Adipose tissue (tissue), 3 donors: ENCODE results near the gene RGS6. TPM values are rescaled to one million over a fixed set of nuclear protein-coding genes. Genes with fewer than 3 reads are reported as not detected.

ENCODE experiments used
- H3K27ac ChIP-seq: one replicate; pipeline ENCODE4 v1.5.1; 2013; ENCODE audit warnings: low read depth, low read length
- WGBS, 3 donors: extraction: QIAGEN DNeasy Blood & Tissue Kit; methylation state at CpG; one replicate each; pipeline ENCODE4 v1.1.7; 2013; 5-methylcytosine and 5-hydroxymethylcytosine counted together
- polyA plus RNA-seq, 3 donors: library from polyadenylated mRNA; stranded (reverse); fragments of 200-250 nt; gene quantifications; one replicate each; pipeline ENCODE4 v1.2.3, GENCODE V29; 2013
- donor health status: healthy with polysubstance abuse.
- donor health status: Bipolar disorder and iron deficiency.
- donor health status: healthy.

The RGS6 gene
- polyA plus RNA-seq, 3 donors = 0.79 to 1.9 (median 1.6) TPM

DNA sequence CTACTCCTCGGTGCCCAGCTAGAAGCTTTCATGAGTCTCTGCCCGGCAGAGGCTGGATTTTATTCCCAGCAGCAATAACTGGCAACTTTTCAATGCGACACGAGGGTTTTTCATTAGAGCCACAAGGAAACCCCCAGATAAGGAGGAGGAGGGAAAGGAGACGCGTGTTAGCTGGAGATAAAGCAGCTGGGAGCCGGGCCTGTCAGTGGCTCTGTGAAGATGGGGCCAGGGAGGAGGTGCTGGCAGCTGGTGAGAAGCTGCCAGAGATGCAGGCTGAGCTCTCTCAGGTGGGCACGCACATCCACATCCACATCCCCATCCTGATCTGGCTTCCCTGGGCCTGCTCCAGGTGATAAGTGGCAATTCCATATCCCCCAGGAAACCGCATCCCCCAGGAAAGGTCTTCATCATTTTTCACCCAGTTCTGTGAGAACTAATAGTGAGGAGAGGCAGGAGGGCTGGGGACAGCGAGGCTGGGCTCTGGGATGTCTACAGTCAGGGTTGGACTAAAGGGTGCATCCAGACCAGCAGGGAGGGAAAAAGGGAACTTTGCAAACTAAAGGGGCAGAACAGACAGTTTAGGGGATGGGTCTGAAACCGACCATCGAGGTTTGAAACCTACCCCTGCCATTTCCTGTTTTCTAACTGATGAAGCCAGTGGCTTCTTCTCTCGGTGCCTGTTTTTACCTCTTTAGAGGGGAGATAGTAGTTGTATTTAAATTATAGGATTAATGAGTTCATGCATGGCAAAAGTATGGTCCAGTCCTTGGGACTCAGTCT, 548.4 kb downstream of the RGS6 start:
- 43 to 60% (median 58%) methylated on average over 13 of the region's 13 CpGs for whole genome bisulfite sequencing, 3 donors
- H3K27ac ChIP-seq = no peak overlapping the region

DNA sequence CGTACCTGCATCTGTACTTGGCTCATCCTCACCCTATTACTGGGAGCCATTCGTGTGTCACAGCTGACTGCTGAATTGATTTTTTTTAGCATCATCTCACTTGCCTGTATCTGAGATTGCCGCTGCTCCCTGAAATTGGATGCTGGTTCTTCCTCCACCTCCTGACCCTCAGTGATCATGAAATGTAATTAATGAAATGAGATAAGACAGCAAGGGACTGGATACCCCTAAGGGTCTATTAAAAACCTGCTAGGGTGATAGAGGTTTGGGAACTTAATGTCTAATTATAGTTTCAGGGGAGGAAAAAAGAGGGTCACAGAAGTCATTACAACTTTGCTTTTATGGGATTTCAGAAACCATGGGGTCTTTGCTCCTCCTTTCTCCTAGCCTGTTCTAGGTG, 551.1 kb downstream of the RGS6 start:
- H3K27ac ChIP-seq = no peak overlapping the region
- WGBS, 3 donors = 75 to 91% (median 90%) methylated on average over 3 of the region's 3 CpGs

DNA sequence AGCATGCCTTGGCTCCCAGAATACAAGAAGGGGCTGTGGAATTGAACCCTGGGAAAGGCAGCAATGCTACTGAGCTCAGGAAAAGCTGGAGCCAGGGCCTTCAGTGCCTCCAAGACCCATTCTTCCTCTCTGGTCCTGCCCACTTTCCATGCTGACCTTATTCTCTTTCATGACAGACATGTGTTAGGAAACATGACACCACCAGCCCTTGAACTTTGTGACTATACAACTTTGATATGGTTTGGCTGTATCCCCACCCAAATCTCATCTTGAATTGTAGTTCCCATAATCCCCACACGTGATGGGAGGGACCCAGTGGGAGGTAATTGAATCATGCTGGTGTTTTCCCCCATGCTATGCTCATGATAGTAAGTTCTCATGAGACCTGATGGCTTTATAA, 553.5 kb downstream of the RGS6 start:
- no peak overlapping the region for H3K27ac ChIP-seq
- 57 to 73% (median 61%) methylated on average over 1 of the region's 1 CpG for WGBS, 3 donors

DNA sequence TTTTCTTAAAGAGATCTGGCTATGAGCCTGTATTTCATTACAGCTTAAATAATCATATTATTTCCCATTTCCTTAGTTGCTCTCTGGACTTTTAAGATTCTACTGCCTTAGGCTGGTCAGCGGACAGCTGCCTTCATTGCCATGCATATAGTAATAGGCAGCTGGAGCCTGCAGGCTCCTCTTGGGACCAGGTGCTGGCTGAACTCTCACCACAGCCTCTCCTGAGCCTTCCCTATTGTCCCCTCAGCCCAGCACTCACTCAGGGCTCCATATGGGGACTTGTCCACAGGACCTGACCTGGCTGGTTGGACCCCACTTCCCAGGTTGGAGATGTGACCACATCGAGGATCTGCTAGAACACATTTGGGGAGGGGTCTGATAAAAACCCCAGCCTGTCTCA, 556.3 kb downstream of the RGS6 start:
- 84 to 90% (median 88%) methylated on average over 2 of the region's 2 CpGs for WGBS, 3 donors
- no peak overlapping the region for H3K27ac ChIP-seq

DNA sequence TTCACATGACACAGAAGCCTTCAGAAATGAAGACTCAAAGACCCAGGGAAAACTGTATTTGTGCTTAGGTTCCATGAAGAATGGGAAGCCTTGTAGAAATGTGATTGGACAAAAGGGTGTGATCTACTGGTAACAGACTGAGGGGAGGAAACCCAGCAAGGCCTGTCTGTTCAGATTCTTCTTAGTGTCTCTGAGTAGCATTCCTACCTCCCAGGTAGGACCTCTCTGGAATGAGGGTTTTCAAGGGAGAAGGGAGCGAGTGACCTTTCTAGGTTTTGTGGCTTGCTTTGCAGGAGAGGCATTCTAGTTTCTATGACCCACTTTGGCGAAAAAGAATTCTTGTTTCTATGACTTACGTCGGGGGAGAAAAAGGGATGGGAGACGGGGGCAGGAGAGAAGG, 560.0 kb downstream of the RGS6 start:
- 93 to 95% (median 95%) methylated on average over 5 of the region's 5 CpGs for WGBS, 3 donors
- H3K27ac ChIP-seq = no peak overlapping the region

DNA sequence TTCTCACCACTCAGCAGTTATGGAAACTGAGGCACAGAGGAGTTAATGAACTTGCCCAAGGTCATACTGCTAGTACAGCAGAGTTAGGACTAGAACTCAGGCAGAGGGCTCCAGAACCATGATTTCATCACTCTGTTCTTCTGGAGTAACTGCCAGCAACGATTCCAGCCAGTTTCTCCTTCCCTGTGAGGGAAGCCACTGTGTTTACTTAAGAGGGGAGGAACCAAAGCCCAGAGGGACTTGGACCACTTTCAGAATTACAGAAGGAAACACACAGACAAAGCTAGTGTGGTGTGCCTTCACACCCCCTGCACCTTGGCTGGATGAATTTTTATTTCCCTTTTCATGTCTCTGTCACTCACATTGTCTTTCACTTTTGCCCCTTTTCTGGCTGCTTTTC, 563.4 kb downstream of the RGS6 start:
- H3K27ac ChIP-seq = no peak overlapping the region
- 0 to 6% (median 5%) methylated on average over 1 of the region's 1 CpG for WGBS, 3 donors

DNA sequence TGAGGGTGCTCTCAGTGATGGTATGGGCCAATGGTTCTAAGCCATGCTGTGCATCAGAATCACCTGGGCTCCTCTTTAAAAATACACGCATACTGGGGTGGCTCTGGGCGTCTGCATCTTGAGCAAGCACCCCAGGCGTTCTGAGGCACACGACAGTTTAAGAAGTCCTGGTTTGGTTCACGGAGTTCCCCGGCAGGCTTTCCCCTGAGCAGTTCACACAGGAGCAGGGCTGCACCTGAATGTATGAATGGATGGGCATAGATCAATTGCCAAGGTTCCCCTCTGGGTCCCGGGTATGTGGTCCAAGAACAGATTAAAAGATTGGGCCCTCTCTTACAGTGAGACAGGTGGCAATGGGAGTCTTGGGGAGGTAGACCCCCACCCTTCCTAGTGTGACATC, 566.4 kb downstream of the RGS6 start:
- H3K27ac ChIP-seq = no peak overlapping the region
- WGBS, 3 donors = 77 to 96% (median 95%) methylated on average over 7 of the region's 7 CpGs

DNA sequence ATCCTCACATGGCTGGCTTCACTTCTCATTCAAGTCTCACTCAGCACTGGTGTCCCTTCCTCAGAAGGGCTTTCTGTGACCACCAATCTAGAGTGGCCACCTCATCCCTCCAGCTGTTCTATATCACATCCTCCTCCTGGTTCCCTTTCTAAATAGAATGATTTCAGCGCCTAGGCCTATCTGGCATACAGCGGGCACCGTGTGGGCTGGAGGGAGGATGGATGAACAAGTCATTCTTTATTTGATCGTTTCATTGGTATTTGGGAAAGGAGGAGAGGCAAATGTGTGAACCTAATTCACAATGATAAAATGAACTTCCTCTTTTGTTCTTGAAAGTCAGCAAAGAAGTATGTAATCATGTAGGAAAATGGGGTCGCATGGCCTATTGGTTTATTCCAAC, 567.5 kb downstream of the RGS6 start:
- no peak overlapping the region for H3K27ac ChIP-seq
- 78 to 79% (median 79%) methylated on average over 5 of the region's 5 CpGs for WGBS, 3 donors

DNA sequence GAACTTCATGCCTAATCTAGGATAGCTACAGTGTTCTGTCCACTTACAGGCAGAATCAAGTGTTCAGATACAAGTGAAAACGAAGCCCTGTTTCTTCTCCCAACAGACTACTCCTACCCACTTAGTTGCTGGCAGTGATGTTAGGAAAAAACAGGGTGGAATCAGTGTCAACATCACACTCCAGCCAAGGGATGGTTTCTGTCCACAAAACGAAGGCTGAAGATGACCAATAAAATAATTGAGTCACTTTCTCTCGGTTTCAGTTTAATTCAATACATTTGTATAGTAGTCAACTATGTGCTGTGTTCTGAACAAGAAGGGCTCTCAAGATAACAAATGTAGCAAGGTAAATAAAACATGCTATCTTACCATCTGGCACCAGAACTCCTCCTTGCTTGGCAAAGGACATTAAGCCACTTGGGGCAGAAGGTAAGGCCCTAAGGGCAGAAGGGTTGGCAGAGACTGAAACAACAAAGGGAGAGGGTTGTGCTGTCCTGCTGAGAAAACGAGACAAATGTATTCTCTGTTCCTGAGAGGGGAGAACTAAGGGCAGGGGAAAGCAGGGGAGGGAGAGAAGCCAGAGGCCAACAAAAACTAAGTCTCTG, 568.1 kb downstream of the RGS6 start:
- no peak overlapping the region for H3K27ac ChIP-seq
- 54 to 63% (median 55%) methylated on average over 4 of the region's 4 CpGs for WGBS, 3 donors

DNA sequence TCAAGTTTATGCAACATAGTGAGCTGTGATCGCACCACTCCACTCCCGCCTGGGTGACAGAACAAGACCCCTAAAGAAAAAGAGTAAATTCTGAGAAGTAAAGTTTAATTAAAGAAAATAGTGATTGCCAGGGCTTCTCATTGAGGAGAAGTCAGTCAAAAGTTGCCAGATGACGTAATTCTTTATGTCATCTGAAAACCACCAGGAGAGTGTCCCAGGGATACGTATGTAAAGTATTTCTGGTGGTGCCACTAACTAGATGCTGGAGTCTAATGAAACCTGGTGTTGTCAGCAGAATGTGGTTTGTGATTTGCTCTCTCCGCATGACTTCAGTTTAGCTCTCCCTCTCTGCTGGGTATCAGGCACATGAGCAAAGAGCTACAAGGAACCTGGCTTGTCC, 569.2 kb downstream of the RGS6 start:
- H3K27ac ChIP-seq = no peak overlapping the region
- 89 to 94% (median 93%) methylated on average over 5 of the region's 5 CpGs for WGBS, 3 donors

DNA sequence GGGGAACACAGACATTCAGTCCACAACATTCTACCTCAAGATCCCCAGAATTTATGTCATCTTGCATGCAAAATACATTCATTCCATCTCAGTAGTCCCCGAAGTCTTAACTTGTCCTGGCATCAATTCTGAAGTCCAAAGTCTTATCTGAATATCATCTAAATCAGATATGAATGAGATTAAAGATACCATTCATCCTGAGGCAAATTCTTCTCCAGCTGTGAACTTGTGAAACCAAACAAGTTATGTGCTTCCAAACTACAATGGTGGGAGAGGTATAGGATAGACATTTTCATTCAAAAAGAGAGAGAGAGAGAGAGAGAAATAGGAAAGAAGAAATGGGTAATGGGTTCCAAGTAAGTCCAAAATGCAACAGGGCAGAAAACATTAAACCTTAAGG, 571.0 kb downstream of the RGS6 start:
- no peak overlapping the region for H3K27ac ChIP-seq
- 74 to 93% (median 81%) methylated on average over 1 of the region's 1 CpG for WGBS, 3 donors

DNA sequence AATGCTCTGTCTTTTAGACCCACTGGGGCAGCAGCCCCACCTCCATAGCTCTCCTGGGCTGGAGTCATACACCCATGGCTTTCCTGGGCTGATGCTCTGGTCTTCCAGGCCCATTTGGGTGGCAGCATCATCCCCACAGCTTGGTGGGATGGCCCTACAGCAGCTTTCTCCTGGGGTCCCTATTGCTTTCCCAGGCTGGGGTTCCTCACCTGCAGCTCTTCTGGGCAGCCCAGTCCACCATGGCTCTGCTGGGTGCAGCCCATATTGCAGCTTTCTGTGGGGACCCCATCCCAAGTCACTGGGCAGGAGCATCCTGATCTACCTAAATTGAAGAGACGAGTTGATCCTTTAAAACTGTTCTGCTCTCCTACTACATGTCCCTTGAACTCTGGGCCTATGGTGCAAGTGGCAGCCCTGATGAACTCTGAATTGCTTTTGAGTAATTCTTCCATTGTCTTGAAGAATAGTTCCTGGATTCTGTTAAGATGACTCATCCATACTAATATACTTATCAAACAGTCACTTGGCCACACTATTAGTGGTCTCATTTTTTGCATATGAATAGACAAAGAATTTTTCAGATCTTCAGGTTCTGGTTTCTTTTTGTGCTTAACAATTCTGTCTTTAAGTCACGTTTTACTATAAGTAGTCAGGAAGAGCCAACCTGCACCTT, 571.6 kb downstream of the RGS6 start:
- no peak overlapping the region for H3K27ac ChIP-seq
- WGBS, 3 donors = 82 to 93% (median 92%) methylated on average over 2 of the region's 2 CpGs

DNA sequence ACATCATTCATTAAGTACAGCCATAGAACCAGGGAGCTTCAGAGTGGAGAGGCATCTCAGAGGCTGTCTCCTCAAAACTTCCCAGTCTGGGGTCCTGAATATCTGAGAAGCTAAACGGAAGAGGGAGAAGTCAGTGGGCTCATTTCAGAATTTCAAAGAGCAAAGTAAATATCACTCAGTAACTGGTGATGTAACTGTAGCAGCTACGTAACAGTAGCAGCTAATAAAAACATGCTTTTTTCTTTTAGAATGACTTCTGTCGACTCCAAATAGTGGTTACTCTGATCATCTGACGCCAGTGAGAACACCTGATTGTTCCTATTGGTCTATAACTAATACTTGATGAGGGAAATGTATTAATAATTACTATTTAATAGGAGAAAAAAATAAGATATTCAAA, 578.3 kb downstream of the RGS6 start:
- H3K27ac ChIP-seq = no peak overlapping the region
- WGBS, 3 donors = 58 to 79% (median 74%) methylated on average over 4 of the region's 4 CpGs

DNA sequence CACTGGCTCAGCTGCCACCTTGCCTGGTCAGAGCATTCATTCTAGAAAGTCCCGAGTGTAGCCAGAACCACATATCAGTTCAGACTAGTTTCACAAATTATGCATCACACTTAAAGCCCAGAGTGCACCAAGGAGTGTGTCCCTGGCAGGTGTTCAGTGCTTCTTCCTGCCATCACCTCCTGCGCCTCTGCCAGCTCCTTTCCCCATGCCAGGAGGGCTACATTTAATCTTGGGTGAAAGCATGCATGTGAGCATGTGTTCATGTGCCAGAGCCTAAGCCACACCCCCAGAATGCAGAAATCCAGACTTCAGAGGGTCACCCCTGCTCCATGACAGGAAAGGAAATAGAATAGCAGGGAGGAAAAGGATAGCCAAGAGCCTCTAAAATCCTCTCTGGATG, 580.1 kb downstream of the RGS6 start:
- H3K27ac ChIP-seq = no peak overlapping the region
- WGBS, 3 donors = 62 to 87% (median 86%) methylated on average over 2 of the region's 2 CpGs

DNA sequence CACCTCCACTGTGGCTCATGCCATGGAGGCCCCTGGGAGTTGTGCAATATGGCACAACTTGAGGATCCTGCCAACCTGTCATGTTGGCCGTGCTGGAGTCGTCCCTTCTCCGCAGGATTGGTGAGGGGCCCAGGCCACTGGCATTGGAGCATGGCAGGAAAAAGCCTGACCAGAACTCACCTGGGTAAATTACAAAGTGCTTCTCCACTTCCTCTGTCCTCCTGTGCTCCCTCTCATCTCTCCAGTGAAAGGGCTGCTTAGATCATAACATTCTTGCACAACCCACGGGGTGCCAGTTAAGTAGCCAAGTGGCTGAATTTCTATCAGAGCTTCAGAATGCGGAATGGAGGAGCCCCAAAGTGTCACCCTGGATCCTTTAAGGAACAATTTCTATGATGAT, 580.7 kb downstream of the RGS6 start:
- H3K27ac ChIP-seq = no peak overlapping the region
- WGBS, 3 donors = 70 to 82% (median 72%) methylated on average over 5 of the region's 5 CpGs

DNA sequence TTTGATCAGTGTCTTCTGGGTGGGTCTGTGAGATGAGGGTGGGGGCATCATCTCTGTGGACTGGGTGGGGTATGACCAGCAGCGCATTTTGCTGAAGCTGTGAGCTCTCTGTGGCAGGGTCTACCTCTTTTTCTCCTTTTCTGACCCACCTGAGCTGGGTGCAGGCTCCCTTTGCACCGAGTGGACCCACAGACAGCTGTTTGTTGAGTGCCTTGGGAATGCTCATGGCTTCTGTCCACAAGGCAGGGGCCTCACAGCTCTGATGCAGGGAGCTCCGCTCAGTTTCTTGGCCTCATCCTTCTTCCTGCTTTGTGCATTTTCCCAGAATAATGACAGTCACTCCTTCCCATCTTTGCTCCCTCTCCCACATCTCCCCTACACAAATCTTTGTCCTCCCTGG, 581.1 kb downstream of the RGS6 start:
- H3K27ac ChIP-seq = no peak overlapping the region
- WGBS, 3 donors = 64 to 80% (median 78%) methylated on average over 3 of the region's 3 CpGs

DNA sequence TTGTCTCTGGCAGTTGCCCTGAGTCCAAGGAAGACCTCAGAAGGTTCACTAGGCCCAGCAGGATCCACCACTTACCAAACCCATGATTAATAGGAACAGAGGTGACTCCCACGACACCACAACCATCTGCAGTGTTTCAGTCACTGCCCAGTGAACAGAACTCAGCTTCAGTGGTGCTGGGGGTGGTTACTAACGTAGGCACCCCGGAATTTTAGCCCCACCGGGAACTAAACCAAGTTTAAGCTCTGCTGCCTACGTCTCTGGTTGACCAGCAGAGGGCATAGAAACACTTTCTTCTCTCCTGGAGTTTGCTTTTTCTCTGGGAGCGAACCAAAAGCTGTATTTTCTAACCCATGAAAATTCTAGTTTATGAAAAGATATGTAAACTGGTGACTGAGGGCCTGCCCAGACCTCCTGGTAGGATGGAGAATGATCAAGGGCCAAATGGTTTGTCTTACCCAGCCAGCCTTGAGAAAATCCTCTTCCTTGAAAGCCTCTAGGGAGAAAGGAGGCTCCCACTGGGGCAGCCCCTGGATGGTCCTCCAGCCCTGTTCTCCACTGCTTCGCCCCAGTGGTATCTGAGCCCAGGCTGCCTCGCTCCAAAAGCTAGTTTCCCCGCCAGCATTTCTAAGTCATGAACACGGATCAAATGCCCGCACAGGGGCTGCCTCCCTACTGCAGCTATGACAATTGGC, 581.9 kb downstream of the RGS6 start:
- WGBS, 3 donors = 39 to 57% (median 49%) methylated on average over 11 of the region's 11 CpGs

DNA sequence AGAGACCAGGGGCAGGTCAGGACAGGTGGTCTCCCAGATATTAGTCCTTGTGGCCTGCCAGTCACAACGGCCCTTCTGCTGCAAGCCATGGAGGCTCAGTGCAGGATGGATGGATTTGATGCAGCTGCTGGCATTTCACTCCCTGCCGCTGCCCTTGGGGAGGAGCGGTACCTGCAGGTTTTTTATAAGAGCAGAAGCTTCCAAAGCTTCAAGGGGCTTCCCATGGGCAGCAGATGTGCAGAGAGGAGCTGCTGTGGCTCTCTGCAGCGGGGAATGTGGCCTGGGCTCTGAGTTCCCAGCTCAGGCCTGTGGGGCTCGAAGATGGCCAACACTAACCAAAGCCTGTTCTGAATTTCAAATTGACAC, 582.4 kb downstream of the RGS6 start:
- H3K27ac ChIP-seq = no peak overlapping the region
- WGBS, 3 donors = 75 to 90% (median 88%) methylated on average over 5 of the region's 5 CpGs

More for the DNA sequence above, 581.9 kb downstream of the RGS6 start:
- no peak overlapping the region for H3K27ac ChIP-seq
